HL-60 (cell line): Measurements from ENCODE around the gene PRKCD.

Experiments used
- CTCF ChIP-seq: IDR thresholded peaks from one replicate; pipeline ENCODE4 v1.5.1; 2011; ENCODE audit warnings: low read length, control low read depth, inconsistent platforms; ENCODE audit not compliant: insufficient read depth
- POLR2AphosphoS5 ChIP-seq: IDR thresholded peaks from 2 replicates; pipeline ENCODE4 v1.6.1; 2012; ENCODE audit warnings: low read depth
- REST ChIP-seq: IDR thresholded peaks from 2 replicates; pipeline ENCODE4 v1.6.1; 2012; ENCODE audit warnings: low read depth; ENCODE audit not compliant: insufficient replicate concordance
- SPI1 ChIP-seq: IDR thresholded peaks from 2 replicates; pipeline ENCODE4 v1.6.1; 2012; ENCODE audit warnings: low read depth, mild to moderate bottlenecking, borderline replicate concordance

- no peak for TF ChIP-seq POLR2AphosphoS5
- TF ChIP-seq CTCF, result no peak
- no peak for TF ChIP-seq REST
- TF ChIP-seq SPI1, result no peak
These were observed 30.9 kb downstream of the PRKCD start for GRCh38 chr3:53191836-53192480.
